ENCODE measurements around the gene CCDC3.

The CCDC3 gene

DNA sequence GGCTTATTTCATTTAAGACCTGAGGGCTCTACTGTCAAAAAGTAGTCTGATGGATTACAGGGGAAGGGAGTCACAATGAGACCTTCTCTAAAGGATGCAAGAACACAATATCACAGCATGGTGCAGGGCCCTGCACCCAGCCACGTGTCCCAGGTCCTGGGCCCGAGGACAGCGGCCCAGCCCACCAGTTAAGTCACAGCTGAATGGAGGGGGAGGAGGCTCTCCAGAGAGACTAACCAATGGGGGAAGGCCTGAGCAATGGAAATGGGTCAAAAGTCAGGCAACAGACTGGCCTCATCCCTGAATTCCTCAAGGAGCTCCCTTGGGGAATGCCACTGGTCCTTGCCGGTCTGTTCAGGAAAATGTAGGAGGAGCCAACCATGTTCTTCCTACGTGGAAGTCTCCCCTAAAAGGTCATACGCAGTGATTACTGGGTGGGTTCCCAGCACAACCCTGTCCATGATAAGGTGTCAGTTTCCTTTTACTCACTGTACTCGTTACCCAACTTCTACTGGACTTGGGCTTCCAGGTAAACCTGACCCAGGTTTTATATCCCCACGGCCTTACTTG lies 28.3 kb downstream of the CCDC3 start:
- no peak for TF ChIP-seq POLR2AphosphoS5 (IDR thresholded peaks at IDR 0.05; ENCODE audit: low read depth, low read length)
- TF ChIP-seq TAF1 (IDR thresholded peaks at IDR 0.05; ENCODE audit: borderline replicate concordance, low read depth, low read length): no peak
- TF ChIP-seq POLR2A (IDR thresholded peaks at IDR 0.05; ENCODE audit: low read depth, low read length): no peak
- FAIRE-seq (no peak), DNase-seq (ENCODE audit: insufficient read length) (no peak)

- DNase-seq (ENCODE audit: insufficient read length) (no peak), FAIRE-seq (no peak)
- TF ChIP-seq TAF1 (IDR thresholded peaks at IDR 0.05; ENCODE audit: borderline replicate concordance, low read depth, low read length) (no peak), POLR2A (IDR thresholded peaks at IDR 0.05; ENCODE audit: low read depth, low read length) (no peak), POLR2AphosphoS5 (IDR thresholded peaks at IDR 0.05; ENCODE audit: low read depth, low read length) (no peak)
Measured at GRCh38 chr10:12972146-12972545, 29.4 kb downstream of the CCDC3 start.

- no peak for DNase-seq (ENCODE audit: insufficient read length)
- no peak for FAIRE-seq
- TF ChIP-seq POLR2AphosphoS5 (IDR thresholded peaks at IDR 0.05; ENCODE audit: low read depth, low read length) (no peak), POLR2A (IDR thresholded peaks at IDR 0.05; ENCODE audit: low read depth, low read length) (no peak), TAF1 (IDR thresholded peaks at IDR 0.05; ENCODE audit: borderline replicate concordance, low read depth, low read length) (no peak)
Measured at GRCh38 chr10:12971001-12971788, 30.3 kb downstream of the CCDC3 start.

DNA sequence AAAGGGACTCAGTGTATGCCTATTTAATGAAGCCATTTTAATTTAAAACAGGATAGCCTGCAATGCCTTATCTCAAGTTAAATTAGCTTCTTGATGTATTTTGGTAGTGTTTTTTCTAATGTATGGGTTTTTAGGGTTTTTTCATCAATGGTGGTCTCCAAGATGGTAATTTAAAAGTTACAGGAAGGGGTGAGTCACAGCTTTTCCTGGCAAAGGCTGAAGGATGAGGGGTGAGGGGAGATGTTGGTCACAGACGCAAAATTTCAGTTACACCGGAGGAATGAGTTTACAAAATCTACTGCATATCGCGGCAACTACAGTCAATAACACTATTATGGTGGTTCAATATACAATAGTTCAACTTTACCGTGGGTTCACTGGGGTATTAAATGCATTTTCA lies 31.6 kb downstream of the CCDC3 start:
- TF ChIP-seq TAF1 (IDR thresholded peaks at IDR 0.05; ENCODE audit: borderline replicate concordance, low read depth, low read length): no peak
- no peak for TF ChIP-seq POLR2A (IDR thresholded peaks at IDR 0.05; ENCODE audit: low read depth, low read length)
- TF ChIP-seq POLR2AphosphoS5 (IDR thresholded peaks at IDR 0.05; ENCODE audit: low read depth, low read length): no peak
- FAIRE-seq: no peak
- DNase-seq (ENCODE audit: insufficient read length): no peak

DNA sequence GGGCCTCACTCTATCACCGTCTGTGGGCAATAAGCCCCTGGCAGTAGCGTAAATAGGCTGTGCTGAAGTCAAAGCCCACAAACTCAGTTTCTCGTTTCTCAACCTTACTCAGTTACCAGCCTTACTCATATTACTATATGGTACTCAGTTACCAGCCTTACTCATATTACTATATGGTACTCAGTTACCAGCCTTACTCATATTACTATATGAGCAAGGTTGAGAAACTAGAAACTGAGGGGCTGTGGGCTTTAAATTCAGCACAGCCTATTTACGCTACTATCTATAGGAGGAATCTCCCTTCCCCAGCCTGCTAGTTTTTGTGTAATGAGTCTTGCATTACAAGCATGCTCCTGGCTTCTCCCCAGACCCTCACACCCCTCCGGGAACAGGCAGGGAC lies 35.4 kb downstream of the CCDC3 start:
- FAIRE-seq (no peak), DNase-seq (ENCODE audit: insufficient read length) (no peak)
- TF ChIP-seq TAF1 (IDR thresholded peaks at IDR 0.05; ENCODE audit: borderline replicate concordance, low read depth, low read length) (no peak), POLR2AphosphoS5 (IDR thresholded peaks at IDR 0.05; ENCODE audit: low read depth, low read length) (no peak), POLR2A (IDR thresholded peaks at IDR 0.05; ENCODE audit: low read depth, low read length) (no peak)

DNA sequence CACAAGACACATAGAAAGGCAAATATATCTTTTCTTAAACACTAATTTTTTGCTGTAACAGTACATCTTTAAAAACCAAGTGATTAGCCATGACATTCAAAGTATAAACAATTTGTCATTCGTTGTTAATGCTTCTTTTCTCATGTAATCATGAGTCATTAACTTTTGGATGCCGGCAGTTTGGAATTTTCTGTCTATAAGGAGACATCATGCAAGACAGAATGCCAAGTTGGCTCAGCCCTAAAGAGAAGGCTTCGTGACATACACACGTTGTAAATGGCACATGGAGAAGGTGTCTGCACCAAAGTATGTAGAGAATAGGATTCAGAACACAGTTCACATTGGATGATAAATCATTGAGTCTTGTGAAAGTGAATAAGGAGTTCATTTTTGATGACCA lies 35.9 kb downstream of the CCDC3 start:
- no peak for DNase-seq (ENCODE audit: insufficient read length)
- no peak for FAIRE-seq
- TF ChIP-seq TAF1 (IDR thresholded peaks at IDR 0.05; ENCODE audit: borderline replicate concordance, low read depth, low read length) (no peak), POLR2AphosphoS5 (IDR thresholded peaks at IDR 0.05; ENCODE audit: low read depth, low read length) (no peak), POLR2A (IDR thresholded peaks at IDR 0.05; ENCODE audit: low read depth, low read length) (no peak)

- TF ChIP-seq POLR2A (IDR thresholded peaks at IDR 0.05; ENCODE audit: low read depth, low read length) (no peak), TAF1 (IDR thresholded peaks at IDR 0.05; ENCODE audit: borderline replicate concordance, low read depth, low read length) (no peak), POLR2AphosphoS5 (IDR thresholded peaks at IDR 0.05; ENCODE audit: low read depth, low read length) (no peak)
- FAIRE-seq (no peak), DNase-seq (ENCODE audit: insufficient read length) (no peak)
Measured at GRCh38 chr10:12962556-12962955, 39.0 kb downstream of the CCDC3 start.

DNA sequence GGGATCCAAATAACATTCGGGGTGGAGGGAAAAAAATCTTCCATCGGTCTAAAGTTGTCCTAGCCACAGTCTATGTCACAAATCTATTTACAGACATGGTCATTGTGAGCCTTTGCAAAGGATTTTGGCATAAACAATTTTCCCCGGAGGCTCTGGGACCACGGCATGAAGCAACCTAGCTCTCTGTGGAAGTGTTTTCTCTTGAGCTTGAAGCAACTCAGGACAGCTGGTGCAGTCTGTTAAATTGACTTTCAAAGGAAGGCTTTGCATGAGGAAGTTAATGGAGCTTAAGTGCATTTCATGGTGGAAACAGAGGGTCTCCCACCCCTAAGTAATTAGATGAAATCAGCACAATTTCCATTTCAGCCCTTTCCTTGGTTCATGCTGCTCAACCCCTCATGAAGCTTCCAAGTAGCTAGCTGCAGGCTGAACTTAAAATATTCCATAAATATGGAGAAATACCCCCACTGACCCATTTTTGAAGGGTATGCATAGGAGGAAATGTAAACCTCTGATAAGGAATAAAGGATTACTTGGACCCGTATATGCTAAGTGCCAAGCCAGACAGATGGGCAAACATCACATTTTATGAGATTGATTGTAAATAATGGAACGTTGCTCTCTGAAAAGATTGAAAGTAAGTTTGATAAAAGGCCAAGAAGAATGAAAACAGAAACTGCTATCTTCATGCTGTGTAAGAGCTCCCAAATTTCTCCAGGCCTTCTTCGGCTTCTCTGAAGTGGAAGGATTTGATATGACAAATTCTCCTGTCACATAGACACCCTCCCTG lies 39.9 kb downstream of the CCDC3 start:
- DNase-seq (ENCODE audit: insufficient read length) (no peak), FAIRE-seq (no peak)
- TF ChIP-seq TAF1 (IDR thresholded peaks at IDR 0.05; ENCODE audit: borderline replicate concordance, low read depth, low read length): no peak
- TF ChIP-seq POLR2A (IDR thresholded peaks at IDR 0.05; ENCODE audit: low read depth, low read length): no peak
- TF ChIP-seq POLR2AphosphoS5 (IDR thresholded peaks at IDR 0.05; ENCODE audit: low read depth, low read length): no peak

GRCh38 chr10:12960941-12961340 lies 40.6 kb downstream of the CCDC3 start:
- DNase-seq (ENCODE audit: insufficient read length) (no peak), FAIRE-seq (no peak)
- no peak for TF ChIP-seq POLR2AphosphoS5 (IDR thresholded peaks at IDR 0.05; ENCODE audit: low read depth, low read length)
- TF ChIP-seq POLR2A (IDR thresholded peaks at IDR 0.05; ENCODE audit: low read depth, low read length): no peak
- no peak for TF ChIP-seq TAF1 (IDR thresholded peaks at IDR 0.05; ENCODE audit: borderline replicate concordance, low read depth, low read length)

DNA sequence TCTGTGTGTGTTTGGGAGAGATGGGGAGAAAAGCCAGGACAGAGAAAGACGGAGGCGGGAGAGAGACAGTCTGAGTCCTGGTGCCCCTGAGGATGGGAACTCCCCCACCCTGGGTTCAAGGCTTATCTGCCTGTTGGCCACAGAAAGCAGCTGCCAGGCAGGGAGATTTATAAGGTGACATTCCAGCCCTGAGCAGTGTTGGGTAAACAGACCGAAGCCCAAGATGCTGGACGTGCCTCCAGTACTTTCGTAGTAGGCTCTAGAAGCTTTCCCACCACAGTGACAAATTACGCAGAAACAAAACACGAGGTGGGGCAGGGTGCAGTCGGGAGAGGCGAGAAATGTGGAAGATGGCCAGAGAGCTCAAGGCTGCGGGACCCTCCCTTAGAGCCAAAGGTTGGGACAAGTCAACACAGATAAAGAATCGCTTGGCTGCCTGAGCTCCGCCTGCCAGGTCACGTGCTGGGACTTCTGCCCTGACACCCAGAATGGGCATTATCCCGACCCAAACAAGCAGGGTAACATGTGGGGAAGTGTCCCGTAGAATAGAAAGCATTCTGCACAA lies 41.1 kb downstream of the CCDC3 start:
- DNase-seq (ENCODE audit: insufficient read length): no peak
- TF ChIP-seq POLR2A (IDR thresholded peaks at IDR 0.05; ENCODE audit: low read depth, low read length): no peak
- no peak for TF ChIP-seq TAF1 (IDR thresholded peaks at IDR 0.05; ENCODE audit: borderline replicate concordance, low read depth, low read length)
- no peak for TF ChIP-seq POLR2AphosphoS5 (IDR thresholded peaks at IDR 0.05; ENCODE audit: low read depth, low read length)
- no peak for FAIRE-seq

DNA sequence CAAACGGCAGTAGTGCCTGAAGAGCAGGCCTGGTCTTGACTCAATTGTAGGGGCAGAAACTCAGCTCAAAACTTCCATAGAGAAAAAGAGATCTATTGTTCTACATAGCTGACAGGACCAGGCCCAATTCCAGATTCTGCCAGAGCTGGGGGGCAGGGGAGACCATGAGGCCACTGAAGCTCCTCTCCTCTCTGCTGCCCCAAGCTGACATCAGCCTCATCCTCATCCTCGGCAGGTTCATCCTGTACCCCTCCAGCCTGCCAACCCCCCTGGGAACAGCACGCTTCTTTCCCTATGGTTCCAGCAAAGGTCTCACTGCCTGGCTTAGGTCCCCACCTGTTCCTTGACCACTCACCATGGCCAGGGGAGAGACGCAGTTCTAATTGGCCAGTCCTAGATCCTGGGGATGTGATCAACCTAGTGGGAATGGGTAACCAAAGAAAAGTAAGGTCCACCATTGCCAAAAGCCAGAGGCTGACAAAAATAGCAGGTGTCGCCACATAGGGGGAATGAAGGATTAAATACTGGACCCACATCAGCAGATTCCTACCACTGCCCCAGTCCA lies 42.9 kb downstream of the CCDC3 start:
- DNase-seq (ENCODE audit: insufficient read length) (no peak), FAIRE-seq (no peak)
- no peak for TF ChIP-seq POLR2AphosphoS5 (IDR thresholded peaks at IDR 0.05; ENCODE audit: low read depth, low read length)
- TF ChIP-seq TAF1 (IDR thresholded peaks at IDR 0.05; ENCODE audit: borderline replicate concordance, low read depth, low read length): no peak
- no peak for TF ChIP-seq POLR2A (IDR thresholded peaks at IDR 0.05; ENCODE audit: low read depth, low read length)

All from GM12892 (cell line).